Suppressor macrophage treated with lipopolysaccharide for 4 hours (primary cell): ENCODE results near the gene DBH.

Experiments used
- DNase-seq: peaks from one replicate; pipeline ENCODE4 v3.0.0-alpha.2; 2020

DBH gene

DNA sequence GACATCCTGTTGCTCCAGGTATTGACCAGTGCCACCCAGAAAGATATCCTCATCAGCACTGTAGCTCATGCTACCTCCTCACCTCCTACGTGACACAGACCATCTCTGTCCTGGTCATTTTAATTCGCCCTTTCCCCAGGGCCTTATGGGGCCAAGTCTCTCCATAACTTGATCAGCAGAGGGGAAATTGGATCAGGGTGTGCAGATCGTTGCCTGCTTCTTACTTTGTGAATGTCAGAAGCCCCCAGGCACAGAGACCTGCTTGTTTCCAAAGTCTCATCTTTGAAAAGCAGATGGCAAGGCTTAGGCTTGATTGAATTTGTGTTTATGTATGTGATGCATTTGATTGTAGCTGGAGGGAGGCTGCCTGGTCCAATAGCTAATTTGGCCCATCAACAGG lies 8.8 kb upstream of the DBH start:
- DNase-seq: no peak

DNA sequence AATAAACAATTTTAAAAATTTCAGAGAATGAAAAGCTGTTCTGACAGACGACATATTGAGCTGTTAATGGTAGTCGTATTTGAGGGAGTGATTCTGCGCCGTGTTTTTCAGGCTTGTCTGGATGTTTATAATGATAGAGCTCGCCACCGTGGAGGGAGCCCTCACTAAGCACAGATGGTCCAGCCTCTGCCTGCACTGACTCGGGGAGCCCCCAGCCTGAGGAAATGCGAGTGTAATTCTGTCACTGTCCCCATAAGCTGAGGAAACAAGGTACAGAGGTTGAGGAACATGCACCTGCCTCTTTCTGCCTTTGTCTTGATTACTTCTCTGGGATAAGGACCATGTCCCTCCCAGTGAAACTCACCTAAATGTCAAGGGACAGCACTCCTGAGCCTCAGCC lies 7.4 kb upstream of the DBH start:
- no peak for DNase-seq

GRCh38 chr9:133629221-133630110 lies 6.7 kb upstream of the DBH start:
- DNase-seq: no peak

DNA sequence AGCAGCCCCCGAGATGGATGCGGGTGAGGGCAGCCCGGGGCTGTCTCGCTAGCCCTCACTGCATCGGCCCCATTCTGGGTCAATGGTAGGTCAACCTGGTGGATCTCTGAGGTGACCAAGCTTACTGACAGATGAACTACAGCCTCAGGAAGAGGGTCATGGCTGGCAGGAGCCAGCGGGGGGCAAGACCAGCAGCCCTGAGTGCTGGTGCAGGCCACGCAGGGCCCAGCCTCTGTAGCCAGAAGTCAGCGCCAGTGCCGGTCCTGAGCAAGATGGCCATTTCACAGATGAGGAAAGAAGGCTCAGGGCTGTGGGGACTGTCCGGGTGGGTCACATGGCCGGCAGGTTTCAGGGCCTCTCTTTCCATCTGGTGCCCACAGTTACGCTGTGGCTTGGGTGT lies 5.1 kb upstream of the DBH start:
- DNase-seq: no peak

DNA sequence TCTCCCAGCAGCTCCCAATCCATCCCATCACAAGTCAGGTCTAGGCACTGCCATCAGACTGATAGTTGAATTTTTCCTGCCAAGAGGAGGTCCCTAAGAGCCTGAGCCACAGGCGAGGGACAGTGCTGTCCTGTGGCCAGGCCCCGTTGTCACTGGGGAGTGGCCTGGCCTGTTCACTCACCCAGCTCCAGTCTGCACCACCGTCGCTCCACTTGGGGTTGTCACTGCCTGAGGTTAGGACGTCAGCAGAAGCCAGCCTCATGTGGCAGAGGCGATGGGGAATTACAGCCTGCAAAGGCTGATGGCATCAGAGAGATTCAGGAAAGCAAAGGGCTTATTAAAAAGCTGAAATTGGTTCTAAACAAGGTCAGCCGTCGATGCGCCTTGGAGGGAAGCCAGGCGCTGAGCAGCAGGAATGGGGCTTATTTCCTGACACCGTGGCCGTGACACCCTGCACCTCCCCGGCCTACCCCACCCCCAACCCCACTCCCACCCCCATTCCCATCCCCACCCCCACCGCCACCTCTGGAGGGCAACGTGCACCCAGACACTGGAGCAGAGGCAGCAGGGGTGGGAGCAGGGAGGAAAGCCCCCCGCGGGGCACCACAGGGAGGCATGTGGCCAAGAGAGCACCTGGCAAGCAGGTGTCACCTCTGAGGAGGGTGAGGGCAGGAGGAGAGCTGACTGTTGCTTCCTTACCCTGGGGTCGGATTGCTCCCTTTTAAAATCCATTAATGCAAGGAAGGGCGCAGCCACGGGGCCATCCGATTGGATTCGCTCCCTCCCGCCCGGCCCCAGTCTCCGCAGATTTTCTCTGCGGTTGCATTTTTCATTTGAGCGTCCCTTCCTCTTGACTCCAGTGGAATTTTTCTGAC lies 3.1 kb upstream of the DBH start:
- DNase-seq: no peak

GRCh38 chr9:133633681-133634080 lies 2.5 kb upstream of the DBH start:
- no peak for DNase-seq

DNA sequence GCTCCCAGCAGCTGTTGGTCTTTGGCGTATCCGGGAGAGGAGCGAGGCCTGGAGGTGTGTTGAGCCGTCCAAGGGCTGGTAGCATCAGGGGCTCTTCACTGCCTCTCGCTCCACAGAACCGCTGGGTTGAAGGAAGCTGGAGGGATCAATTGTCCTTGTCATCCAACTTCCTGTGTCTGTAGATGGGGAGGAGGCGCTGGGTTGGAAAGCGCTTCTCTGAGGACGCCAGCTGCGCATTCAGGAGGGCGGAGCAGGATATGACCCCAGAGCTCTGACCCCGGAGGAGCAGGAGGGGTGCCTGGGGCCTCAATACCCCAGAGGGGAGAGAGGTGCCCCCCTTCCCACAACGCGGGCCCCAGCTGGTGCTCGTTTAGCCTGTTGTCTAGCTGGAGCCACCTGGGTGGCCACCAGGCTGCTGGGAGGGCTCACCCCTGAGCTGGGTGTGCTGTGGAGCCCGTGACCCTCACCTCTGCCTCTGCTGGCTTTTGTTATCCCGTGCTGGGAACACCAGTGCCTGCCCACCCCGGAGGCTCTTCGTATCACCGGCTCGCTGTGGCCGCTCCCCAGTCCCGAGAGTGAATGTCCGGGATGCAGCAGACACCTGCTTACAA lies 2.0 kb upstream of the DBH start:
- DNase-seq: no peak

- DNase-seq: no peak
These were observed 1.1 kb upstream of the DBH start for GRCh38 chr9:133635098-133635497.

DNA sequence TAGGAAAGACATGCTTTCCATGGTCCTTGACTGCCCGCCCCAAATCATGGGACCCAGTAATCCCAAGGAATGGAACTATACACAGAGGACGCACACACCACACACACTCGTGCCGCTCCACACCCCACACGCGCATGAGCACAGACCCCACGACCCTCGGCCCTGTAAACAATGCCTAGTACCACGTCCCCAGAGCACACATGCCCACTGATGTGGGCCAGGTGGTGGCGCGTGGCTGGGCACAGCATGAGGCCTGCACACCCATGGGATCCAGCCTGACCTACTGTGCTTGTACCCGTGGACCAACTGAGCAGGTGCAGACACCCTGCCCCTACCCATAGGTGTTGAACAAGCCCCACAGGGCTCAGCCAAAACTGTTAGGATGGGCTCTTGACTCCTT lies 739 bp downstream of the DBH start:
- DNase-seq: no peak

DNA sequence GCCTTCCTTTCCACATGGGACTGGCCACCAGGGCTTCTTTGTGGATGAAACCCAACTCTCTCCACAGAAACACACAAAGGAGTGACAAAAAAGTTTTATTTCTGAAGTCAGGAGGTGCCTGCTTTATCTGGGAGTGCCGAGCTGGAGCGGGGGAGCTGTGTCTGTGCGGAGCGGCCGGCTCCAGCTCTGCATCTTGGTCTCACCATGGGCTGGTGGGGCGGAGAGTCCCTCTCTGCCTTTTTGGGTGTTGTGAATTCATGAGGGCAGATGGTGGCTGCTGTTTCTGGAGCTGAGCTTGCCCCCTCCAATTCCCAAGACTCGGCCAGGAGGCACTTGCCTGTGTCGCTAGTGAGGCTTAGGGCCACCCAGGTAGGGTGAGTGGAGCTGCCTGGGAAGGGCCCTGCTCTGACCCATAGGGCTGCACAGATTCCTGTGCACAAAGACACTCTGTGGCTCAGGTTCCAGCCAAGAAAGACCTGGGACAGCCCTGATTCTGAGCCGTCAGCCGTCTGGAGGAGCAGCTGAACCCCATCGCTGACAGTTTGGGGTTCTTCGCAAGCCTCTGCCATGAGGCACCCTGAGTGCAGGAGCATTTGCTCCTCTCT lies 1.4 kb downstream of the DBH start:
- no peak for DNase-seq

GRCh38 chr9:133638076-133638475 lies 1.9 kb downstream of the DBH start:
- no peak for DNase-seq

- DNase-seq: no peak
These were observed 2.5 kb downstream of the DBH start for GRCh38 chr9:133638711-133639110.

- no peak for DNase-seq
These were observed 3.5 kb downstream of the DBH start for GRCh38 chr9:133639613-133640012.

DNA sequence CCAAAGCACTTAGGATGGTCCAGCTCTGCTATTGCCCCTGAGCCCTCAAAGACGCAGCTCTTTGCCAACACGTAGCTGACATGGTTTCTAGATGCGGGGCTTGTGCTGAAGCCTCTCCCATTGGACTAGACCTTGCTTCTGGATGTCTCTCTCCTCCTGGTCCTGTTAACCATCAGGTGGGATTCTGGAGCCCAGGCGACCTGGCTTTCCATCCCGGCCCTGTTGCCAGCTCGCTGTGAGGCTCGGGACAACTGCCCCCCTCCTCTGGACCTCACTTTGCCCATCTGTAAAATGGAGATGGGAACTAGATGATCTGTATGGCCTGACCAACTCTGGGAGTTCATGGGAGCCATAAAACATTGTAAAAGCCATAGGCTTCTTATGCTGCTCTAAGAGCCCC lies 4.0 kb downstream of the DBH start:
- no peak for DNase-seq

DNA sequence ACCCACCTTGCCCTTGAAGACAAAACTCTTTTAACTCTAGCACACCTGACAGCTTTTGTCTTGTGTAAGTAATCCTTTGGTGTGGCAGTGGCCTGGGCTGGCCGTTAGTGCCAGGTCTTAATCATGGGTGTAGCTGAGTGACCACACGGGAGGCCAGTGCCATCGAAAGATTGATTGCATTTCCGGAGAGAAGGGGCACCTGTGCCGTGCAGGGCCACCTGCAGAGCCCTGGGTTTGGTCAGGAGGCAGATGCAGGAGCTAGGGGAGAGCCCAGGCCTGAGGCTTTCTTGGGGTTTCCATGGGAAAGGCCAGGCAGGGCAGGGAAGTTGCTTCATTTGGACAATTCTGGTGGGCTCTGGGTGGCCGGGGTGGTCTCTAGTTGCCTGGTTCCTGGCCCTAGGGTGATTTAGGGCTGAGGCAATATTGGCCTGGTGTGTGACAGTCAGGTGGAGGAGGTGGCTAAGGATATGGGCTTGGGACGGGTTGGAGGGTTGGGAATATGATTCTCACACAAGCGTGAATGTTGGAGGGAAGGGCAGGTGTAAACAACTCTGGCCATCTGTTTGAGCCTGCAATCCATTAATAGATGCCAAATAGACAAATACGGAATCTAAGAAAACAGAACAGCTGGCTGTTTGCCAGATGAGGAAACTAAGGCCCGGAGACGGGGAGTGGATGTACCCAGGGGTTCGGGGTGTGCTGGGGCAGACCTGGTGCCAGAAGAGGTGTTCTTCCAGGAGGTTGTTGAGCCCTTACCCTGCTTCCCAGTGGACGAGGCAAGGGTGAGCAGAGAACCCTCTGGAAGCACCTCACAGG lies 4.6 kb downstream of the DBH start:
- DNase-seq: no peak

GRCh38 chr9:133641396-133641655 lies 5.2 kb downstream of the DBH start:
- no peak for DNase-seq

DNA sequence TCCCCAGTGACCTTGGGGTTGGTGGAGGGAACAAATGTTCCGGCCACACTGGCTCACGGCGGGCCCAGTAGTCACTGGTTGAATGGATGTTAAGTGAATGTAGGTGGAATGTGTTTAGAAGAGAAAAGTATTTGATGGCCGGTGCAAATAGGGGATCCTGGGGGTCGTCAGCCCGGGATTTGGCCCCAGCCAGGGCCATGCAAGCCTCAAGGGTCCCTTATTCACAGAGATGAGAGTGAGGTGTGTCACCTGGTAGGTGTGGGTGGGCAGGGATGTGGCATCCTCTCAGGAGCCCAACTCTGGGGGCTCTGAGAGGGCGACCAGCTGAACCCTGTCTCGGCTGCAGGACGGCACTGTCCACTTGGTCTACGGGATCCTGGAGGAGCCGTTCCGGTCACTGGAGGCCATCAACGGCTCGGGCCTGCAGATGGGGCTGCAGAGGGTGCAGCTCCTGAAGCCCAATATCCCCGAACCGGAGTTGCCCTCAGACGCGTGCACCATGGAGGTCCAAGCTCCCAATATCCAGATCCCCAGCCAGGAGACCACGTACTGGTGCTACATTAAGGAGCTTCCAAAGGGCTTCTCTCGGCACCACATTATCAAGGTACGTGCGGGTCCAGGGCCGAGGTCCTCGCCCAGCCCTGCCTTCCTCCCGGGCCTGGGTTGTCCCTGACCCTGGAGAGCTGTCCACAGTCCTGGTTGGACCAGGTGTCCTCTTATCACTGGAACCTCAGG lies 5.9 kb downstream of the DBH start:
- no peak for DNase-seq

- no peak for DNase-seq
These were observed 6.7 kb downstream of the DBH start for GRCh38 chr9:133642708-133643361.

- DNase-seq: no peak
These were observed 7.2 kb downstream of the DBH start for GRCh38 chr9:133643362-133643755.

- no peak for DNase-seq
These were observed 8.0 kb downstream of the DBH start for GRCh38 chr9:133643978-133644760.
